NCI-H446 treated with DMSO at 0.1 percent for 48 hours (cell line): ENCODE results near the gene PTPN9.
"Not testable (repeated sequence)": the region's sequence is repeated elsewhere in the genome, so short reads cannot be mapped to it uniquely, and the experiment has no call there.

Source experiments
- DNase-seq: peaks from one replicate; lab custom pipeline; 2025; lab: John Stamatoyannopoulos, UW

PTPN9 gene

GRCh38 chr15:75578948-75579920 lies at the start of gene PTPN9:
TSS of gene PTPN9 (minus strand) at chr15:75579315. CDS start at chr15:75578776, 539 bp downstream.
- DNase-seq = peak; percentile 25

- peak; percentile 74 for DNase-seq
Measured at GRCh38 chr15:75625542-75626347, 46.6 kb upstream of the PTPN9 start, which contains the start of gene SNUPN. TSS of gene SNUPN (minus strand) at chr15:75625725. CDS start at chr15:75621051, 4,674 bp downstream.

- DNase-seq = no peak
Measured at GRCh38 chr15:75622505-75622904, 43.4 kb upstream of the PTPN9 start.

GRCh38 chr15:75620841-75621391 lies 41.8 kb upstream of the PTPN9 start:
- DNase-seq = no peak

GRCh38 chr15:75620058-75620820 lies 41.1 kb upstream of the PTPN9 start:
- no peak for DNase-seq

- no peak for DNase-seq
Measured at GRCh38 chr15:75616766-75617165, 37.7 kb upstream of the PTPN9 start.

GRCh38 chr15:75606711-75607699 lies 27.9 kb upstream of the PTPN9 start:
- no peak for DNase-seq

GRCh38 chr15:75606026-75606425 lies 26.9 kb upstream of the PTPN9 start:
- DNase-seq = no peak

GRCh38 chr15:75599401-75599800 lies 20.3 kb upstream of the PTPN9 start:
- DNase-seq = no peak

- DNase-seq = no peak
Measured at GRCh38 chr15:75598361-75598760, 19.2 kb upstream of the PTPN9 start.

- DNase-seq = no peak
Measured at GRCh38 chr15:75597667-75598341, 18.7 kb upstream of the PTPN9 start.

GRCh38 chr15:75596703-75597345 lies 17.7 kb upstream of the PTPN9 start:
- no peak for DNase-seq

- DNase-seq = no peak
Measured at GRCh38 chr15:75594276-75594675, 15.2 kb upstream of the PTPN9 start.

GRCh38 chr15:75591655-75592364 lies 12.7 kb upstream of the PTPN9 start:
- DNase-seq = no peak

- DNase-seq = no peak
Measured at GRCh38 chr15:75590239-75590638, 11.1 kb upstream of the PTPN9 start.

GRCh38 chr15:75589071-75589470 lies 10.0 kb upstream of the PTPN9 start:
- no peak for DNase-seq

GRCh38 chr15:75586422-75586821 lies 7.3 kb upstream of the PTPN9 start:
- DNase-seq = not testable (repeated sequence)

- DNase-seq = no peak
Measured at GRCh38 chr15:75584121-75584520, 5.0 kb upstream of the PTPN9 start.

GRCh38 chr15:75583701-75584100 lies 4.6 kb upstream of the PTPN9 start:
- DNase-seq = no peak
